ENCODE results near the gene CCND2.

GRCh38 chr12:4273652-4274395 lies at the start of gene CCND2:
- no peak for TF ChIP-seq CTCF (IDR thresholded peaks at IDR 0.05; ENCODE audit: low read depth, low read length)
- peak; percentile 94 for TF ChIP-seq POLR2A (IDR thresholded peaks at IDR 0.05; ENCODE audit: extremely low read depth, insufficient read length)
- TF ChIP-seq MYC (IDR thresholded peaks at IDR 0.05; ENCODE audit: low read depth, low read length): peak; percentile 67
